Uterus (tissue), 4 donors: ENCODE measurements around the gene NEK6. TPM values are rescaled to one million over a fixed set of nuclear protein-coding genes. Genes with fewer than 3 reads are reported as not detected.
A peak's percentile ranks its signal among the peaks of the same experiment; 100 is the strongest.

Experiments used
- DNase-seq, 2 donors: peaks; one replicate each; pipeline ENCODE4 v3.0.0-alpha.2; 2019 to 2020
- H3K27ac ChIP-seq, 2 donors: fragments of 200-600 bp; sonication (generic); 1 replicate in 1 of 2; 2 replicates in 1 of 2; pipeline ENCODE4 v1.5.1; 2016 to 2018
- H3K27me3 ChIP-seq, 2 donors: fragments of 200-600 bp; sonication (generic); one replicate each; pipeline ENCODE4 v1.5.1; 2018 to 2019; ENCODE audit warnings: control low read depth in 1 of 2
- H3K36me3 ChIP-seq, 2 donors: fragments of 200-600 bp; sonication (generic); one replicate each; pipeline ENCODE4 v1.5.1; 2019; ENCODE audit warnings: control low read depth in 1 of 2
- H3K4me1 ChIP-seq, 2 donors: fragments of 200-600 bp; sonication (generic); one replicate each; pipeline ENCODE4 v1.5.1; 2018 to 2019; ENCODE audit warnings: control low read depth in 1 of 2
- H3K4me3 ChIP-seq, 2 donors: fragments of 200-600 bp; sonication (generic); 1 replicate in 1 of 2; 2 replicates in 1 of 2; pipeline ENCODE4 v1.5.1; 2018 to 2019; ENCODE audit warnings: mild to moderate bottlenecking in 1 of 2
- H3K9me3 ChIP-seq, 2 donors: fragments of 200-600 bp; sonication (generic); one replicate each; pipeline ENCODE4 v1.5.1; 2019; ENCODE audit warnings: control low read depth in 1 of 2
- CTCF ChIP-seq, 4 experiments: fragments of 200-600 bp in 2 of 4; fragments of 450-650 bp in 2 of 4; sonication (generic) in 2 of 4; IDR thresholded peaks; one replicate each; pipeline ENCODE4 v1.5.1; 2016 to 2019; ENCODE audit warnings: antibody characterized with exemption in 4 of 4, mild to moderate bottlenecking in 2 of 4, moderate library complexity in 1 of 4
- POLR2A ChIP-seq, 2 donors: fragments of 450-650 bp; IDR thresholded peaks; one replicate each; pipeline ENCODE4 v1.6.1; 2016; ENCODE audit warnings: antibody characterized with exemption in 2 of 2, mild to moderate bottlenecking in 1 of 2, moderate library complexity in 1 of 2
- intact Hi-C: fragments of 100-400 bp; cut with DNase I; formaldehyde crosslinking; loops from one replicate; pipeline ENCODE4 v1.15.1; 2023; ENCODE audit warnings: low total_unique reads
- total RNA-seq, 4 donors: library from RNA; depleted of rRNA in 3 of 4; stranded (reverse); fragments of >200 nt in 3 of 4; gene quantifications; one replicate each; pipeline versions ENCODE4 v1.1.0 to v1.2.4, GENCODE V29; 2014 to 2023
- donor health status: DM: yes; HTN: yes; CAD: no.

Gene NEK6
- total RNA-seq, 4 donors from 2014 or later: 6.1 to 38.5 (median 34.7) TPM

GRCh38 chr9:124220946-124221451 is 36.8 kb upstream of the NEK6 start:
- H3K27me3 ChIP-seq: no peaks in the 10 kb centered on the region
- no peak for TF ChIP-seq CTCF (IDR thresholded peaks at IDR 0.05)
- TF ChIP-seq POLR2A (IDR thresholded peaks at IDR 0.05): no peak
- intact Hi-C loops: no loop called here
- no peaks in the 10 kb centered on the region for H3K36me3 ChIP-seq
- no peaks in the 10 kb centered on the region for H3K4me1 ChIP-seq
- H3K9me3 ChIP-seq: no peaks in the 10 kb centered on the region
- H3K4me3 ChIP-seq: no peak overlapping the region
- no peak for DNase-seq
- H3K27ac ChIP-seq: peak overlapping the region in 1 of 2 donors; percentile 15

- Histone ChIP-seq H3K27me3 (no peaks in the 10 kb centered on the region), H3K36me3 (no peaks in the 10 kb centered on the region), H3K9me3 (no peaks in the 10 kb centered on the region), H3K27ac (no peak overlapping the region), H3K4me1 (no peaks in the 10 kb centered on the region), H3K4me3 (no peak overlapping the region)
- DNase-seq: no peak
- intact Hi-C loops: no loop called here
- TF ChIP-seq CTCF (IDR thresholded peaks at IDR 0.05) (no peak), POLR2A (IDR thresholded peaks at IDR 0.05) (no peak)
Measured at GRCh38 chr9:124221676-124222075, 36.1 kb upstream of the NEK6 start.

GRCh38 chr9:124222109-124222508 is 35.6 kb upstream of the NEK6 start:
- no peaks in the 10 kb centered on the region for H3K36me3 ChIP-seq
- no peaks in the 10 kb centered on the region for H3K4me1 ChIP-seq
- H3K27me3 ChIP-seq: no peaks in the 10 kb centered on the region
- intact Hi-C loops: no loop called here
- TF ChIP-seq CTCF (IDR thresholded peaks at IDR 0.05) (no peak), POLR2A (IDR thresholded peaks at IDR 0.05) (no peak)
- H3K27ac ChIP-seq: no peak overlapping the region
- no peak overlapping the region for H3K4me3 ChIP-seq
- no peak for DNase-seq
- no peaks in the 10 kb centered on the region for H3K9me3 ChIP-seq

- TF ChIP-seq CTCF (IDR thresholded peaks at IDR 0.05) (no peak), POLR2A (IDR thresholded peaks at IDR 0.05) (no peak)
- intact Hi-C loops: no loop called here
- Histone ChIP-seq H3K27me3 (no peaks in the 10 kb centered on the region), H3K27ac (no peak overlapping the region), H3K36me3 (no peaks in the 10 kb centered on the region), H3K9me3 (no peaks in the 10 kb centered on the region), H3K4me1 (no peaks in the 10 kb centered on the region), H3K4me3 (no peak overlapping the region)
- DNase-seq: peak; percentile 35 to 58
Measured at GRCh38 chr9:124222918-124223720, 34.6 kb upstream of the NEK6 start.

- no peaks in the 10 kb centered on the region for H3K9me3 ChIP-seq
- DNase-seq: no peak
- H3K27ac ChIP-seq: no peak overlapping the region
- TF ChIP-seq POLR2A (IDR thresholded peaks at IDR 0.05) (no peak), CTCF (IDR thresholded peaks at IDR 0.05) (no peak)
- H3K4me1 ChIP-seq: no peaks in the 10 kb centered on the region
- no peaks in the 10 kb centered on the region for H3K36me3 ChIP-seq
- intact Hi-C loops: no loop called here
- no peaks in the 10 kb centered on the region for H3K27me3 ChIP-seq
- no peak overlapping the region for H3K4me3 ChIP-seq
Measured at GRCh38 chr9:124225945-124226344, 31.8 kb upstream of the NEK6 start.
